Ishikawa (cell line): ENCODE data around the gene PTF1A.

ENCODE experiments used
- CEBPB ChIP-seq: IDR thresholded peaks from 2 replicates; pipeline ENCODE4 v1.6.1; 2012
- CREB1 ChIP-seq: IDR thresholded peaks from 2 replicates; pipeline ENCODE4 v1.6.1; 2012; ENCODE audit warnings: low read depth
- EGR1 ChIP-seq: IDR thresholded peaks from 2 replicates; pipeline ENCODE4 v1.6.1; 2012
- EP300 ChIP-seq: IDR thresholded peaks from 2 replicates; pipeline ENCODE4 v1.6.1; 2012; ENCODE audit warnings: borderline replicate concordance
- FOXM1 ChIP-seq: IDR thresholded peaks from 2 replicates; pipeline ENCODE4 v1.6.1; 2012; ENCODE audit warnings: low read depth, borderline replicate concordance
- MAX ChIP-seq: IDR thresholded peaks from 2 replicates; pipeline ENCODE4 v1.6.1; 2012
- NFIC ChIP-seq: IDR thresholded peaks from 2 replicates; pipeline ENCODE4 v1.6.1; 2012
- RAD21 ChIP-seq: IDR thresholded peaks from 2 replicates; pipeline ENCODE4 v1.6.1; 2012; ENCODE audit warnings: low read depth
- TAF1 ChIP-seq: IDR thresholded peaks from 2 replicates; pipeline ENCODE4 v1.6.1; 2012; ENCODE audit warnings: low read depth, mild to moderate bottlenecking
- TCF12 ChIP-seq: IDR thresholded peaks from 2 replicates; pipeline ENCODE4 v1.6.1; 2012; ENCODE audit warnings: low read depth
- TEAD4 ChIP-seq: IDR thresholded peaks from 2 replicates; pipeline ENCODE4 v1.6.1; 2012
- USF1 ChIP-seq: IDR thresholded peaks from 2 replicates; pipeline ENCODE4 v1.6.1; 2012
- YY1 ChIP-seq: IDR thresholded peaks from 2 replicates; pipeline ENCODE4 v1.6.1; 2012; ENCODE audit warnings: low read depth
- ZBTB7A ChIP-seq: IDR thresholded peaks from 2 replicates; pipeline ENCODE4 v1.6.1; 2012; ENCODE audit warnings: low read depth
- TF ChIP-seq, protein P1 (sequence below): IDR thresholded peaks from 2 replicates; pipeline ENCODE4 v1.6.1; 2012; ENCODE audit warnings: low read depth, mild to moderate bottlenecking

PTF1A gene

GRCh38 chr10:23198940-23199767, 7.0 kb downstream of the PTF1A start:
- no peak for TF ChIP-seq TAF1
- no peak for TF ChIP-seq FOXM1
- no peak for TF ChIP-seq EP300
- TF ChIP-seq MAX: no peak

GRCh38 chr10:23199768-23200511, 7.8 kb downstream of the PTF1A start:
- TF ChIP-seq ZBTB7A: no peak
- TF ChIP-seq CREB1: no peak
- no peak for TF ChIP-seq TCF12
- no peak for TF ChIP-seq EP300
- TF ChIP-seq, protein P1, sequence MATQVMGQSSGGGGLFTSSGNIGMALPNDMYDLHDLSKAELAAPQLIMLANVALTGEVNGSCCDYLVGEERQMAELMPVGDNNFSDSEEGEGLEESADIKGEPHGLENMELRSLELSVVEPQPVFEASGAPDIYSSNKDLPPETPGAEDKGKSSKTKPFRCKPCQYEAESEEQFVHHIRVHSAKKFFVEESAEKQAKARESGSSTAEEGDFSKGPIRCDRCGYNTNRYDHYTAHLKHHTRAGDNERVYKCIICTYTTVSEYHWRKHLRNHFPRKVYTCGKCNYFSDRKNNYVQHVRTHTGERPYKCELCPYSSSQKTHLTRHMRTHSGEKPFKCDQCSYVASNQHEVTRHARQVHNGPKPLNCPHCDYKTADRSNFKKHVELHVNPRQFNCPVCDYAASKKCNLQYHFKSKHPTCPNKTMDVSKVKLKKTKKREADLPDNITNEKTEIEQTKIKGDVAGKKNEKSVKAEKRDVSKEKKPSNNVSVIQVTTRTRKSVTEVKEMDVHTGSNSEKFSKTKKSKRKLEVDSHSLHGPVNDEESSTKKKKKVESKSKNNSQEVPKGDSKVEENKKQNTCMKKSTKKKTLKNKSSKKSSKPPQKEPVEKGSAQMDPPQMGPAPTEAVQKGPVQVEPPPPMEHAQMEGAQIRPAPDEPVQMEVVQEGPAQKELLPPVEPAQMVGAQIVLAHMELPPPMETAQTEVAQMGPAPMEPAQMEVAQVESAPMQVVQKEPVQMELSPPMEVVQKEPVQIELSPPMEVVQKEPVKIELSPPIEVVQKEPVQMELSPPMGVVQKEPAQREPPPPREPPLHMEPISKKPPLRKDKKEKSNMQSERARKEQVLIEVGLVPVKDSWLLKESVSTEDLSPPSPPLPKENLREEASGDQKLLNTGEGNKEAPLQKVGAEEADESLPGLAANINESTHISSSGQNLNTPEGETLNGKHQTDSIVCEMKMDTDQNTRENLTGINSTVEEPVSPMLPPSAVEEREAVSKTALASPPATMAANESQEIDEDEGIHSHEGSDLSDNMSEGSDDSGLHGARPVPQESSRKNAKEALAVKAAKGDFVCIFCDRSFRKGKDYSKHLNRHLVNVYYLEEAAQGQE: no peak
- TF ChIP-seq MAX: no peak
- no peak for TF ChIP-seq TEAD4
- no peak for TF ChIP-seq USF1
- no peak for TF ChIP-seq YY1
- TF ChIP-seq TAF1: no peak
- TF ChIP-seq RAD21: no peak
- TF ChIP-seq CEBPB: no peak
- no peak for TF ChIP-seq NFIC
- TF ChIP-seq EGR1: no peak

- TF ChIP-seq FOXM1 (no peak), EGR1 (no peak), NFIC (no peak), EP300 (no peak), TAF1 (no peak), TCF12 (no peak), ZBTB7A (no peak), CEBPB (no peak), CREB1 (no peak), TEAD4 (no peak), RAD21 (no peak), USF1 (no peak), MAX (no peak), YY1 (no peak)
- TF ChIP-seq, protein P1: no peak
Measured at GRCh38 chr10:23200586-23200985, 8.5 kb downstream of the PTF1A start.

GRCh38 chr10:23200997-23201652, 9.0 kb downstream of the PTF1A start:
- TF ChIP-seq ZBTB7A (no peak), CREB1 (no peak), TEAD4 (no peak), CEBPB (no peak), EP300 (no peak), EGR1 (no peak), MAX (no peak), FOXM1 (no peak), RAD21 (no peak), TAF1 (no peak)
- TF ChIP-seq, protein P1: no peak
